ENCODE measurements around the gene COMMD7.

GRCh38 chr20:32779500-32780211 lies 36.4 kb upstream of the COMMD7 start:
- no peak for TF ChIP-seq CTCF (conservative IDR thresholded peaks at IDR 0.05)
- no peak for TF ChIP-seq EZH2 (IDR thresholded peaks at IDR 0.05; ENCODE audit: low read depth)
